ENCODE data around the gene TRMT6.

The TRMT6 gene

DNA sequence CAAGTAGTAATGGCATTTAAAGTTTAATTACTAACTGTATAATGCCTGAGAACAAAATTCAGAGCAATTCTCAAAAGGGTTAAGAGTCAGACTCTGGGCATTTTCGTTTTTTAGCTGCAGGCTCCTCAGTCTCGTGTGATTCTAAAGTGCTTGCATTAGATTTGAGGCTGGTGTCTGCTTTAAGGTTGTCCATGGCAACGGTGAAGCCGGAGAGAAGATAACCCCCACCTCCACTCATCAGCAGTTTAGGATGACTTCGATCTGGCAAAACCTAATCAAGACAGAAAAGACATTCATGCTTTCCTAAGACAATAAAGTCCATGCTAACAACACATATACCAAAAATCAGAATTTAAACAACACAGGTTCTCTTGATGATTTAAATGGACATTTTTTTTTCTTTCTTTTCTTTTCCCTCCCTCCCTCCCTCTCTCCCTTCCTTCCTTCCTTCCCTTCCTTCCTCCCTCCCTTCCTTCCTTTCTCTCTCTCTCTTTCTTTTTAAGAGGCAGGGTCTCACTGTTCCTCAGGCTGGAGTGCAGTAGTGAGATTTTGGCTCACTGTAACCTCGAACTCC is 11.8 kb downstream of the TRMT6 start:
- H3K27me3 ChIP-seq (ENCODE audit: insufficient read depth, poor library complexity, severe bottlenecking) = no peaks in the 10 kb centered on the region
- no peak overlapping the region for H3K4me3 ChIP-seq (ENCODE audit: severe bottlenecking)
- no peak for ATAC-seq (ENCODE audit: low read depth)
- no peak for DNase-seq (ENCODE audit: low spot score)
- H3K9me3 ChIP-seq (ENCODE audit: severe bottlenecking) = no peaks in the 10 kb centered on the region
- TF ChIP-seq, protein P1, sequence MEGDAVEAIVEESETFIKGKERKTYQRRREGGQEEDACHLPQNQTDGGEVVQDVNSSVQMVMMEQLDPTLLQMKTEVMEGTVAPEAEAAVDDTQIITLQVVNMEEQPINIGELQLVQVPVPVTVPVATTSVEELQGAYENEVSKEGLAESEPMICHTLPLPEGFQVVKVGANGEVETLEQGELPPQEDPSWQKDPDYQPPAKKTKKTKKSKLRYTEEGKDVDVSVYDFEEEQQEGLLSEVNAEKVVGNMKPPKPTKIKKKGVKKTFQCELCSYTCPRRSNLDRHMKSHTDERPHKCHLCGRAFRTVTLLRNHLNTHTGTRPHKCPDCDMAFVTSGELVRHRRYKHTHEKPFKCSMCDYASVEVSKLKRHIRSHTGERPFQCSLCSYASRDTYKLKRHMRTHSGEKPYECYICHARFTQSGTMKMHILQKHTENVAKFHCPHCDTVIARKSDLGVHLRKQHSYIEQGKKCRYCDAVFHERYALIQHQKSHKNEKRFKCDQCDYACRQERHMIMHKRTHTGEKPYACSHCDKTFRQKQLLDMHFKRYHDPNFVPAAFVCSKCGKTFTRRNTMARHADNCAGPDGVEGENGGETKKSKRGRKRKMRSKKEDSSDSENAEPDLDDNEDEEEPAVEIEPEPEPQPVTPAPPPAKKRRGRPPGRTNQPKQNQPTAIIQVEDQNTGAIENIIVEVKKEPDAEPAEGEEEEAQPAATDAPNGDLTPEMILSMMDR (IDR thresholded peaks at IDR 0.05; ENCODE audit: poor library complexity, severe bottlenecking) = no peak
- H3K27ac ChIP-seq (ENCODE audit: poor library complexity, severe bottlenecking) = no peak overlapping the region
- peaks cover 44% of the 10 kb centered on the region for H3K36me3 ChIP-seq (ENCODE audit: low read depth)
- no peaks in the 10 kb centered on the region for H3K4me1 ChIP-seq (ENCODE audit: insufficient read depth, poor library complexity, severe bottlenecking)

DNA sequence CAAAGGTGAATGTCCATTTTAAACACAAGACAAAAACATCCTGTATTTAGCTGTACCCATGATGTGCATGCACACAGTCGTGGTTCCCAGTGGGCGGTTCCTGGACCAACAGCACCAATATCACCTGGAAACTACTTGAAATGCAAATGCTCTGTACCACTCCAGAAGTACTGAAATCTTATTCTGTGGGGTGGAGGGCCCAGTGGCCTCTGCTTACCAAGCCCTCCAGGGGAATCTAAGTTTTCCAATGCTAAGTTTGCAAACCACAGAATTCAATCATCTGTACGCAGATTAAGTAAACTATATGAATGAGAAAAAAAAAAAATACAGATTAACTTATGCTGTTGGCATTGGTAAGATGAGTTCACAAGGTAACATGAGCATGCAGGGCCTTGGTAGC is 14.1 kb downstream of the TRMT6 start:
- no peak overlapping the region for H3K27ac ChIP-seq (ENCODE audit: poor library complexity, severe bottlenecking)
- TF ChIP-seq, protein P1 (IDR thresholded peaks at IDR 0.05; ENCODE audit: poor library complexity, severe bottlenecking) = no peak

DNA sequence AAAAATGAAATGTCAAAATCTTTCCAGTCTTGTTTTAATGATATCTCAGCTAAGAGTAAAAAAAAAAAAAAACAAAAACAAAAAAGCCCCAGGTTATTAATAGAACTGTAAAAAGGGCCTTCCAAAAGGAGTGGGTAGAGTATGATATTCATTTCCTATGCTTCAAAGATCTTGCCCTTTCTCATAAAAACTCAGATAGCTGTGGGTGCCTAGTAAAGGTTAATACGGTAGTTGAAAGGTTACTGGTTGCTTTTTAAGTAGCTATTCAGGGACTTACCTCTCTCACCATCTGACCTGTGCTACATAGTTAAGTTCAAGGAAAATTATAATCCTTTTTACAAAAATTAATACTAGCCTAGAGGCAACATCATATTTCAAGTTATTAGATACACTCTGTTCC is 14.9 kb downstream of the TRMT6 start:
- Histone ChIP-seq H3K4me3 (ENCODE audit: severe bottlenecking) (no peak overlapping the region), H3K27ac (ENCODE audit: poor library complexity, severe bottlenecking) (no peak overlapping the region), H3K36me3 (ENCODE audit: low read depth) (peaks cover 12% of the 10 kb centered on the region), H3K4me1 (ENCODE audit: insufficient read depth, poor library complexity, severe bottlenecking) (no peaks in the 10 kb centered on the region), H3K9me3 (ENCODE audit: severe bottlenecking) (no peaks in the 10 kb centered on the region), H3K27me3 (ENCODE audit: insufficient read depth, poor library complexity, severe bottlenecking) (no peaks in the 10 kb centered on the region)
- ATAC-seq (ENCODE audit: low read depth) = no peak
- TF ChIP-seq, protein P1 (IDR thresholded peaks at IDR 0.05; ENCODE audit: poor library complexity, severe bottlenecking) = no peak
- no peak for DNase-seq (ENCODE audit: low spot score)

More for the DNA sequence above, 14.1 kb downstream of the TRMT6 start:
- Histone ChIP-seq H3K4me3 (ENCODE audit: severe bottlenecking) (no peak overlapping the region), H3K4me1 (ENCODE audit: insufficient read depth, poor library complexity, severe bottlenecking) (no peaks in the 10 kb centered on the region), H3K27me3 (ENCODE audit: insufficient read depth, poor library complexity, severe bottlenecking) (no peaks in the 10 kb centered on the region), H3K9me3 (ENCODE audit: severe bottlenecking) (no peaks in the 10 kb centered on the region), H3K36me3 (ENCODE audit: low read depth) (peaks cover 21% of the 10 kb centered on the region)
- DNase-seq (ENCODE audit: low spot score) (no peak), ATAC-seq (ENCODE audit: low read depth) (no peak)

DNA sequence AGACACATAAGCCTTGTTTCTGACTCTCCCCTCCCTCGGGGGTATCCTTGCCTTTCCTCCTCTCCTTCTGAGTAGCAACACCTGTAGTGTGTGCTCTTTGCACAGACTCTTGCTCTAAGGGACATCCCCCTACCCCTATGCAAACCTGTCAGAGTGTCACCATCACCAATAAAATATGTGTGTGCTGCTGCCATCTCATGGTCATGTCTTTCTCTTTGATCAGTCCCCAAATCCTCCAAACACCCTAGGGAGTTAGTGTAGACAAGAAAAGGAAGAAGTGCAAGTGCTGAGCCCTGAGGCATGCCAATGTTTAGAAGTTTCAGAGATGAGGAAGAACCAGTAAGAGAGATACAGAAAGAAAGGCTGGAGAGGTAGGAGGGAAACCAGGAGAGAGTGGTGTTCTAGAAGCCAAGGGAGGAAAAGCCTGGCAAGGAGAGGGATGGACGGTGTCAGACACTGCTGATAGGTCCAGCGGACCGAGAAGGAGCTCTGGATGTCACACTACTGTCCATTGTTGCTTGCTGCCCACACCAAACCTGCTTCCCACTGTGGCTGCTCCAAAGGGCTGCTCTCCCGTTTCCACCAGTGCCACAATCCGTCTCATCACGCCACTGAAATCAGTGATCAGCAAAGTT is 16.4 kb downstream of the TRMT6 start:
- H3K4me3 ChIP-seq (ENCODE audit: severe bottlenecking) = no peak overlapping the region
- peaks cover 11% of the 10 kb centered on the region for H3K36me3 ChIP-seq (ENCODE audit: low read depth)
- H3K9me3 ChIP-seq (ENCODE audit: severe bottlenecking) = no peaks in the 10 kb centered on the region
- H3K4me1 ChIP-seq (ENCODE audit: insufficient read depth, poor library complexity, severe bottlenecking) = no peaks in the 10 kb centered on the region
- H3K27me3 ChIP-seq (ENCODE audit: insufficient read depth, poor library complexity, severe bottlenecking) = no peaks in the 10 kb centered on the region
- H3K27ac ChIP-seq (ENCODE audit: poor library complexity, severe bottlenecking) = no peak overlapping the region
- DNase-seq (ENCODE audit: low spot score) (no peak), ATAC-seq (ENCODE audit: low read depth) (peak; percentile 62; the same call in 2 of the 3 replicates)
- TF ChIP-seq, protein P1 (IDR thresholded peaks at IDR 0.05; ENCODE audit: poor library complexity, severe bottlenecking) = peak; percentile 68

DNA sequence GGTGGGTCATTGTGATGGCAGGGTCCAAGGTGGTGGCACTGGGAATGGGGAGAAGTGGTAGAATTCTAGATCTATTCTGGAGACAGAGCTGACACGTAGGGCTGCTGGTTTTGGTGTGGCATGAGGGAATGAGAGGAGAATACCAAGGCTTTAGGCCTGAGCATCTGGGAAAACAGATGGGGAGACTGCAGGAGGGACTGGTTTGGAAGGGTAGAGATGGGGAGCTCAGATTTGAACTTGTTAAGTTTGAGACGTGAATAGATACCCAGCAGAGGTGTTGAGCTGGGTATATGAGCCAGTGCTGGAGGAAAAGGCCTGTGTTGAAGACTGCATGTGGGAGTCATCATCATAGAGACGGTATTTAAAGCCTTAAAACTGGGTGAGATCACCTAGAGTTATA is 17.5 kb downstream of the TRMT6 start:
- no peaks in the 10 kb centered on the region for H3K4me1 ChIP-seq (ENCODE audit: insufficient read depth, poor library complexity, severe bottlenecking)
- no peak for ATAC-seq (ENCODE audit: low read depth)
- DNase-seq (ENCODE audit: low spot score) = no peak
- no peak overlapping the region for H3K27ac ChIP-seq (ENCODE audit: poor library complexity, severe bottlenecking)
- no peaks in the 10 kb centered on the region for H3K9me3 ChIP-seq (ENCODE audit: severe bottlenecking)
- no peaks in the 10 kb centered on the region for H3K27me3 ChIP-seq (ENCODE audit: insufficient read depth, poor library complexity, severe bottlenecking)
- TF ChIP-seq, protein P1 (IDR thresholded peaks at IDR 0.05; ENCODE audit: poor library complexity, severe bottlenecking) = no peak
- H3K36me3 ChIP-seq (ENCODE audit: low read depth) = peaks cover 4% of the 10 kb centered on the region
- H3K4me3 ChIP-seq (ENCODE audit: severe bottlenecking) = no peak overlapping the region

Measured in RWPE2 (cell line).